Measurements from ENCODE around the gene RBMS3.

The RBMS3 gene

DNA sequence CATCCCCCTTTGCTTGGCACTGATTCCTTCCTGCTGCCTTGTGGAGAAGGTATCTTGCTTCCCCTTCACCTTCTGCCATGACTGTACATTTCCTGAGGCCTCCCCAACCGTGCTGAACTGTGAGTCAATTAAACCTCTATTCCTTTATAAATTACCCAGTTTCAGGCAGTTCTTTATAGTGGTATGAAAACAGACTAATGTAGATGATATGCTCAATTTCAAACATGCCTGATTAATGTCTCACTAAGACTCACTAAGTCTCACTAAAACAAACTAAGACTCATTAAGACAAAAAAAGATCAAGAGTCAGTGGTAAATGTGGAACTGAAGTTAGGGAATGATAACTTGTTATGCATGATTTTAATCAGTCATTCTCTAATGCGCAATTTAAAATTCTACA, 606.6 kb downstream of the RBMS3 start:
- DNase-seq (ENCODE audit: low read depth in 2 of 2), result no peak

DNA sequence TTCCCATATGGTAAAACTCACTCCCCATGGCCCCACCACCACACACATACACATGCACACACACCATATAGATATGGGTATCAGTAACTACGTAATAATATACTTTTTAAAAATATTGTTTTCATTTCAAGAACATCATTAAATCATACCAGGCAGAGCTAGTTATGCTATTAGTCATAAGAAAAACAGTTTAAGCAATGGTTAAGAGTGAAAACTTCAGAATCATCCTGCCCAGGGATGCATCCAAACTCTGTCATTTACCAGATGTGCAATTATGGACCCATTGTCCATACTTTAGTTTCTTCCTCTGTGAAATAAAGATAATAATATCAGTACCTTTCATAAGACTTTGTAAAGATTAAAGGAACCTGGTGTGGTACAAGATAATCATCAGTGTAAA, 608.3 kb downstream of the RBMS3 start:
- DNase-seq (ENCODE audit: low read depth in 2 of 2), result no peak

DNA sequence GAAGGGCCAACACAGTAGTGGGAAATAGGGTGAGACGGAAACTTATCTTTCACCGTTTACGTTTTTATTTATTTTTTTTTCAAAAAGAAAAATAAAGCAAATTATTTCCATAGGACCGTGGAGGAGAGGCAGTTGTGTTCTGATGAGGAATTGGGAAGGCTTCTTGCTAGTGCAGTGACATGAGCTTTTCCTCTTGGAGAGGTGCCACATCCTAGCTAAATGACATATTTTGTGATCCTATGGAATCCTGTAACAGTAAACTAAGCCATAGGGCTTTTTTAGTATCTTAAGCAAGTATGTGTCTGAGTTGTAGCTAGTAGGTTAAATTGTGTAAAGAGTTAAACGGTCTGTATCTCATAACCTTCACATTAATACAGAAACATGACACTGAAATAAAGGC, 609.9 kb downstream of the RBMS3 start:
- DNase-seq (ENCODE audit: low read depth in 2 of 2), result no peak

DNA sequence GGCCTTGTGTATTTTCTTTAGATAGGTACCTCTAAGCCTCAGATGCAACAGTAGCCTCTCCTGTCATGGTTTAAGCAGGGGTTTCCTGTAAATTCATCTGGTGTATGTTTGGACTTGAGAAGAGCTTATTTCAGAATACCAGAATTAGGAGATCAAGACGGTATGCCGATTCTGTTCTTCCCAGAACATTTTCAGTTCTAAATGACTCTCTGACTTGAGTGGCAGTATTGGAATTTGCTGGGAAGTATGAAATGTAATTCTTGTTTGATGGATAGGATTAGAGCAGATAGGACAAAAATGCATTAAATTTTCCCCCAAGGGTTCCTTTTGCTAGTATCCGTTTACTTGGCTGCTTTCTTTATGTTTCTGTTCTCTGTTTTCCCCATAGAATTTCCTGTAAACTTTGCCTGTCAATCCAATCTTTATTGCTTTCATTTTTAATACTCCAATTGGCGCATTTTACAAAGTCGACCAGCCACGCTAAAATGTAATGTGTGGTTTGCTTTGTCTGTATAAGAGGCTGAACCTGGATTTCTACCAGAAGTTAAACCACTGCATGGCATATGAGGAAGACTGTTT, 612.2 kb downstream of the RBMS3 start:
- no peak for DNase-seq (ENCODE audit: low read depth in 2 of 2)

DNA sequence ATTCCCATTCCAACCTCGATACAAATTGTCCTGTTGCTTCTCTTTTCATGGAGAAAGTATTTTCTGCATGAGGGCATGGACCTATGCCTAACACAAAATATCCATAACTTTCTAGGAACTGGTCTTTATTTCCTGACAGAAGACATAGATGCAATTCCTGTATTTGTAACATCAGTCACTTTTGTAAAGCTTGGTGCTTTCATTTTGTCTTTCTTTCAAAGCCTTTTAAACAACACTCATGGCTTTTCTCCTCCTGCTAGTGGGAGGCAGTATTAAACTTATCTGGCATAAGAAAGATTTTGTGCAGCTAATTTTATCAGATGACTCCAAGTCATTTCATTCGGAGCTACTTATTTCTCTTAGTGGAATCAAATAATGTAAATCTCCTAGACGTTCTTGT, 616.0 kb downstream of the RBMS3 start:
- DNase-seq (ENCODE audit: low read depth in 2 of 2), result no peak

DNA sequence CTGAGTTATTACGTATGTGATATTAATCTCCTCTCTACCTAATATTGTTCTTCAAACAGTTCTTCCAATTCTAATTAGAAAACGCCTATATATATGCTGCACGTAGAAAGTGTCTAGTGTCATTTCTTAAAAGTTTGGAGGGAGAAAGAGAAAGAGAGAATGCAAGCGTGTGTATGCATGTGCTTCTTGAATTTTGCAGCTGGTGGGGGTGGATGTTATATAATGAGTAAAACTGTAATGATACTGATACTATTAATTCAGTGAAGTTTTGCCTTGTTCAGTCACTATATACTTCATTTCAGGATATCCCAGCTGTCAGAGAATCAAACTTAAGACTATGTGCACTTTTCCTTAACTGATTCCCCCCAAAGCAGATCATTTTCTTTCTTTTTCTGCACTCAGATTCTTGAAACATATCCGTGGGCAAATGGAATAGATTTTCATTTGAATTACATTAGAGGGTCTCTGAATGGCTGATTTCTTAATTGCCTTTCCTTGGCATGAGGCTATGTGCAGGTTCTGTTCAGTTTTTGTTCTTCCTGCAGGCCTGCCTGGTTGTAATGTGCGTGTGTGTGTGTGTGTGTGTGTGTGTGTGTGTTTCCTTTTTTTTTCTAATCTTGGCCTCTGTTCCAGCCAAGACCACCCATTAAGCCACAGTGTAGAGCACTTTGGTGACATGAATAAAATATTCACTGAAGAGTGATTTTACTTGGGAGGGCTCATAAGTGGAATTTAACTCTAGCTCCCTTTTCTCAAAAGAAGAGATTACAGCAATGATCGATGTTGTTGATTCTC, 617.5 kb downstream of the RBMS3 start:
- DNase-seq (ENCODE audit: low read depth in 2 of 2), result no peak

DNA sequence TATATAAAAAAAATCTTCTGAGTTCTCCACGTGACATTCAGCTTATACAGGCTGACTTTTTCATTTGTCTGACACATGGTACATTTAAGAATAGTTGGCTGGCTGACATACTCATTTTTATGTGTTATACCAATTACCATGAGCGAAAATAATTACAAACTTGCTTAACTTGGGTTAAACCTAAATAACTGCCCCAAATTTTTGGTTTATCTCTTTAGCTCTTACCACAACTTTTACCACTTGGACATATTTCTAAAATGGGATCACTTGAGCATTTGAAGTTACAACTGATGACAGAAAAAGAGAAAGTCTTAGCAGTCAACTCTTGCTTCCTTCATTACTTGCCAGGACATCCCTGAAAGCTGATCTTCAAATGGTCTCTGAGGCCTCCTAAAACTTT, 618.1 kb downstream of the RBMS3 start:
- no peak for DNase-seq (ENCODE audit: low read depth in 2 of 2)

DNA sequence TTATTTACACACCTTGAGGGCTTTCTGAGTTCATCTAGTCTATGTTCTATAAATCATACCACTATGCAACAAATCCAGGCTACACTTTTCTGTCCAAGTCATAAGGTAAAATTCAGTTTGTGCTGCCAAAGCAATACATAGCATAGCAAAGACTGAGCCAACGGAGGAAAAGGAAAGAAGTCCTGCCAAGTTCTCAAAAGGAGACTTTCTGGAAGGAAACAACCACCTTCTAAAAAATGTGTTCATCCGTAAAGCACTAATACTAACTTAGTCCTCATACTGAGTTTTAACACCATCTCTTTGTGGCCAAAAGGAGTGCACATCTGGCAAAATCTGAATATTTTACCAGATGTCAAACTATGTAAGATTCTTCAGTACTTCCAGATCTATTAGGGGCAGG, 620.2 kb downstream of the RBMS3 start:
- DNase-seq (ENCODE audit: low read depth in 2 of 2), result no peak

DNA sequence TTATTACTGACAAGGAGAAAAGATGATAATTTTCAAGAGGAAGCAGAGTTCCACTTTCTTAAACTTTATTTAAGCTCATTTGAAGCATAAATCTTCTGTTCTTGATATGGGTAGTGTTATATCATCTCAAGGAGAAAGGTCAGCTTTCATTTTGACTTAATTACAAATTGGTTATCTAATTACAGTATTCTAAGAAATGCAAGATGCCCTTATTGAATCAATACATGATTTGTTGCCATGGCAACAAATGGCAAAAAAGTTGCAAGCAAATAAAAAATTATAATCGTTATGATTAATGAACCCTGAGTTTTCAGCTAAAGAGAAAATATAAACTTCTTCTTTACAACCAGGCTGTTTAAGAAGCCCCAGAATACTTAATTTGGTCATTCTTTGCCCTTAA, 622.7 kb downstream of the RBMS3 start:
- DNase-seq (ENCODE audit: low read depth in 2 of 2), result no peak

DNA sequence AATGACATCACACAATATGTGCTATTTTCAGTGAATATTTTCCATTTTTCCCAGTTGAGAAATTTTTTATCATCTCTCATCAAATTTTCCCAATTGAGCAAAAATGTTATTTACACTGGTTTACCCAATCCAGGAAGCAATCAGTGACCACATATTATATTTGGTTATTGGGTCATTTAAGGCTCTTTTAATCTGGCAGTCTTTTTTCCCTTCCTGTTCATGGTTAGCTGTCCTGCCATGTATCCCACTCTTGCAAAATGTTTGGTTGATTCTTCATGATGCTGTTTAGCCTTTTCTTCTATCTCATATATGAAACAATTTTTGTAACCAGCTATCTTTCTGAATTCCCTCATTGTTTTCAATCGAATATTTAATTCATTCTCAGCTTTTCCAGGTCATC, 626.0 kb downstream of the RBMS3 start:
- no peak for DNase-seq (ENCODE audit: low read depth in 2 of 2)

DNA sequence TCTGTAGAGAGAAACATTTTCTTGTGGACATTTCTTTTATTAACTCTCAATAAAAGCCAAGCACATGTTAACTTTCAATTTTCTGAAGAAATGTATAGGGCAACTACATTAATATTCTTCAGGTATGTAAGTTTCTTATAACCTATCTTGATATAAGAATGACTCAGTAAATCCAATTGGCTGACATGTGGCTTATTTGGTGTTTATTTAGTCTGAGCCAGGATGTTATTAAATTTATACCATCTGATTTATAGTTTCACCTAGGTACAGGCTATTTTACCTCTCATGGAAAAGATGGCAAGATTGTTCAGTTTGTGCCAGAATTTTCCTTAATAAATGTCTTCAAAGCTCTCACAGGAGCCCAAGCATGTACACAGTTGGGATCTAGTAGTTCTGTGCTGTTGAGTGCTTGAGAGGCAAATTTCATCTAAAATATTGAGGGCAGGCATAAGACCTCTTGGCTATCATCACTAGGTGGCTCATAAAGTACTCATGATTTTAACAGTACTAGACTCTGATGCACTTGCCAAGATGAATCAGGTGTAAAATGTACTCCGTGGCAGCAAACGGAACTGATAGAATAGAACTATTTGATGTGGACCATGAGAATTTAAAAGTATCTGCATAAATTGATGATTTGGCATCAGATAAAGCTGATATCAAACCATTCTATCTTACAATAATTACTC, 631.9 kb downstream of the RBMS3 start:
- DNase-seq (ENCODE audit: low read depth in 2 of 2), result no peak

DNA sequence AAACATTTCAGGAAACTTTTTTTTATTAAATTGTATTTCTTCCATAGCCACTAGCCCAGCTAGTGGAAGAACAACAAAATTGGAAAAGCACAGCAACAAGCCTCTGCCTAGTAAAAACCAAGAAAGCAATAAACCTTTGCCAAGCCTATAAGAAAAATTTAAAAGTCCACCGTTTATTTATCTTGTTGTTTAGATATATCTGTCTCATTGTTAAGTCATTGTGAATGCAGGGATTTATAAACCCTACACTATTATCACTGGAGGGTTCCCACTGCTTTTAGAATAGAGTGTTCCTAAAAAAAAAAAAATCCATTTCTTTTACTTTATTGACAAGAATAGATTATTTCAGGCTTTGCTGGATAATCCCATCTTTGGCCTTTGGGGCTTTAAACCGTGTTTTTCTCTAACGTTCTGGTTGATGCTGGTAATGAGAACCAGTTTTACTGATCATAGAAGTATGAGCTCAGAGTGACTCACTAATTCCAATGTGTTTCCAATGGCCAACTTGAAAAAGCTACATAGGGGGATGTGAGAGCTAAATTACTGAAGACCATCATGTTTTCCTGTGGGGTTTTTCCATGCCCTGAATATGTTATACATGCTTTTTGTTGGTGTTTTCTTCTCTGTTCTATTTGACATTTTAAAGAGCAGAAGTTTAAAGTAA, 634.1 kb downstream of the RBMS3 start:
- DNase-seq (ENCODE audit: low read depth in 2 of 2), result no peak

DNA sequence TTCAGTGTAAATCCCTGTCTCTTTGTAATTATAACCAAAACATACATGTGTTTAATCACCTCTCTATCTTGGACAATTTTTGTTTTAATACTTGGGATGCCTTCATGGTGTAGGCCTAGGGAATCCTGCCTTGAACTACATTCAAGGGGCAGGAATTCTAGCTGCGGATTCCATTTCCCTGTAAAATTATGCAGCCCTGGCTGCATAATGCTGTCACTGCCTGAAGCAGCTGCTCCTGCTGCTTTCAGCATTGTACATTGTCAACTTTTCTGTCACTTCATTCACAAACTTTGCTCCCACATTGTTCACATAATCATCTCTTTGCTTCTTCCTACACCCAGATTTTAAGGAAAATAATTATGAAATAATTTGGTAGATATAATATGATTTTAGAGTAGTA, 638.7 kb downstream of the RBMS3 start:
- DNase-seq (ENCODE audit: low read depth in 2 of 2), result no peak

DNA sequence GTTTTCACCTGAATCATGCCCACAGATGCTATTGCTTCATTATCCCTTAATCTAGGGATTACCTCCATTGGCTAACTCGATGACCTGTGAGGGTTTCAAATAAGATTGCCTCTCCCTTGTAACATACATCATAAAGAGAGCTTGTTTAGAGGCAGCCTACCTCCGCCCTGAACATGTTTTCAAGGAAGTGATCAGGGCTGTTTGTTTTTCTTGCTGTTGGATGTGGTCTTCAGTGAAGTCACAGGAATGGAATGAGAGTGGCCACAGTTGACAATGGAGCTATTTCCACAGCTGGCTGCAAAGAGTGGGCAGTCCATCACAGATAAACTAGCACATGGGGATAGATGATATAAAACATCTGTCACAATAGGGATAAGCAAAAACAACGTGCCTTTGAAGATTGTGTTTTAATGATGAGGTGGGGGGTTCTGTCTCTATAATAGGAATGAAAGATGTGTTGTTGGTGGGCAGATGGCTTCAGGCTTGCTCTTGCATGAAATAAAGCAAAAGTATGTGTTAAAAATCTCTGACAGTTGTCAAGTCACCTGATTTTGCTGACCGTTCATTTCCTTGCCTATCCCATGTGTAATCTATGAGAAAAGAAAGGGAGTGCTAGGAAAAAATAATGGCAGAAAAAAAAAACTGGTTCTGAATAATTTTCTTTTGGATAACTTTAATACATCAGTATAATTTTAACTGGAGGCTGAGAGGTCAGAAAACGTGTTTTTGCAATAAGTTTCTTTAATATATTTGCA, 642.3 kb downstream of the RBMS3 start:
- no peak for DNase-seq (ENCODE audit: low read depth in 2 of 2)

DNA sequence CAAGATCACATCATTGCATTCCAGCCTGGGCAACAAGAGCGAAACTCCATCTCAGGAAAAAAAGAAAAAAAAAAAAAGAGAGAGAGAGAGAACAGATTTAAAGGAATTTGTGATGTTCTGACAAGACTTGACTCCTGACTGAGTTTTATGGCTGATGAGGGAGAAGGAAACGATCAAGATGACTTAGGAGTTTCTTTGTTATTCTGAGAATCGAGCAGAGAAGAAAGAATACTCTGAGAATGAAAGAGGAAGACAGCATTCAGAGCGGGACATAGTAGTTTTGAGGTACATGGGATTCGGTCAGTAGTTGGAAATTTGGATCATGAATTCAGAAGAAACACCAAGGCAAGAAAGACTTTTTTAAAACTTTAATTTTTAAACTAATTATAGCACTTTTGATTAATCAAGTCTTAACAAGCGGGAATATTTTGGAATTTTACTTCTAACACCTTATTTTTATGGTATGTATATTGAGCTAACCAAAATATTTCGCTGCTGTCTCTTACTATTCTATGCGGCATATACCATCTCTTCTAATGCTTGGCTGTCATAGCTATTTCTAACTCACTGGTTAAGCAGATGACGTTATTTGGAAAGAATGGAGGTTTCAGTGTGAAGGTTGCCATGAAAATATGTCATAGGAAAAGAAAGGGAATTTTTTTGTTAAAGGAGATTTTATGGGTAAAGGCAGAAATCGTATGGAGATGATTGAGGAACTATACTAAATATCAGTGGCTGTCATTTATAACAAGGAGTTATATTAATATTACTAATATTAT, 644.1 kb downstream of the RBMS3 start:
- no peak for DNase-seq (ENCODE audit: low read depth in 2 of 2)

DNA sequence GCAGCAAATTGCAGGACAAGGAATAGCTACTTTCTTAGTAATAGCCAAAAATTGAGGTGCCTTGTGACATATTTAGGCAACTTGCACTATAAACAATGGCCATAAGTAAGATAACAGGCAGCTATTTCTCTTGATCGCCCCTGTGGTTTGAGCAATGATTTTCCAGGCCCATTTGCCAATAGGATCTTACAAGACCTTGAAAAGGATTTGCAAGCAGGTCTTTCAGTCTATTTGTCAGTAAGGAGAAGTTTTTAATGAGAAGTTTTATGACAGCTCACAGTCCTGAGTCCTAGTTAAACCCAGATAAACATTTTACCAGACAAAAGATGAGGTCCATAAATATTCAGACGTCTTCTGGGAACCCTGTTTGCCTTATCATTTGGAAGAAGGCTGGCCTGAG, 645.5 kb downstream of the RBMS3 start:
- no peak for DNase-seq (ENCODE audit: low read depth in 2 of 2)

DNA sequence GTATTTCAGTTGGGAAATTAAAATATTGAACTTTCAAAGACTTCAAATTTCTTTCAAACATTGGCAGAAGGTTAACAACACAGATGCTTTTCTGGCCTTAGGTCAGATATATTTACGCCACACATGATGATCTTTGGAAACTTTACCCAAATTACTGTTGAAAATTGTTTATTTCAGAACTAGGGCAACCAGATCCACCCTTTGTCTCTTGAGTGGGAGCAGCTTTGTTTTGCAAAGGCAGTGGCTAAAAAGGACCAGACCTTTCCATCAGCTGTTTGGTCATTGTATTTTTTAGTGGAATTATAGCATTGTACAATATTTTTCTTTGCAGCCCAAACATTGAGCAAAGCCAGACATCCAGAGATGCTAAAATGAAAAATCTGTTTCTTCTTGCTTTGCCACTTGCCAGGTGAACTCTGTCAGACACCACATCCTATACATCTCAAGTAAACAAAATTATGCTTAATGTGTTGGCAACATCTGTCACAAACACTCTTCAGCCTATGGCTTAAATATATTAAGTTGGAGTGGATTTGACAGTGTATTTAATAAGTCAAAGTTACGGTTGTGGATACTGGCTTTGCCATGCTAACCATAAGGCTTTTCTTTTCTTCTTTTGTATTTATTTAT, 651.9 kb downstream of the RBMS3 start:
- no peak for DNase-seq (ENCODE audit: low read depth in 2 of 2)

DNA sequence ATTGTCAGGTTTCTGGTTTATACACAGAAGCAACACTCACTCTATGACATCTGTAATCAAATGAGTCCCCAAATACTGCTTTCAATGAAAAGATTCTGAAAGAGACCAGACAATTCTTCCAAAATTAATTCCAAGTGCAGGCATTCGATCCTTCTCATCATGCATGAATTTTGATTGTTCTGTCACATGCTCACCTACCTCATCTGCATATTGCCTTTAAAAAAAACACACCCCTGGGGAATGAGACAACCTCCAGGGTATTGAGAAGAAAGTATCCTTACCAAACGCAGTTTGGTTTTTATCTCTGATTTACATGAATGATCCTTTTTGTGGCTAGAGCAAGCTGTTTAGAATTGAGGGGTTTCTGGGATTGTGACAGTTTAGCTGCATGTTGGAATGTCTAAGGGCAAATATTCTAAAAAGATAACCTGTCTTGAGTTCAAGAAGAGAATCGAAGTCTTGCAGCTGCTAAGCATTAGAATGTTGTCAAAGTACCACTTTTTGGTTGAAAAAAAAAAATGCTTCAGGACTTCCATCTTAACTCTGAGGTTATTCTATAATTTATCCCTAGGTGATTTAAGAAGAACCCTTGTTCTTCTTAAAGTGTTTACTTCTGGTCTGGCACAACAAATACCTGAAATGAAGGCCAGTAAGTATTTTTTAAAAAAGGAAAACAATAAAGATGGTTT, 653.1 kb downstream of the RBMS3 start:
- DNase-seq (ENCODE audit: low read depth in 2 of 2), result no peak

DNA sequence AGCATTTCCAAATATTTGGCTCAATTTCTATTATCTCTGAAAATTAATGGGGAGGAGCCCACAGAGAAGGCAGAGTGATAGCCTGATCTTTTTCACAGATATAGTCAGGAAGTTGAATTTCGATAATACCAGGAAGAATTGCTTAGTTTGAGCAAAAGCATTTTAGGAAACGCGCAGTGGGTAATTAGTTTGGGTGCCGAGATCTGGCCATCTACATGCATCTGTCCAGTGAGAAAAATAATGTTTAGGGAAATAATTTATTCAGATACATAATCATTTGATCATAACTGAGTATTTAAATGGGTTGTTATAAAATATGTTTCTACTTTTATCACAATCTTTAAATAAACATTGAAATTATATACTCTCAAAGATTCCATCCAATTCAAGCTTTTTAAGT, 653.9 kb downstream of the RBMS3 start:
- DNase-seq (ENCODE audit: low read depth in 2 of 2), result no peak

DNA sequence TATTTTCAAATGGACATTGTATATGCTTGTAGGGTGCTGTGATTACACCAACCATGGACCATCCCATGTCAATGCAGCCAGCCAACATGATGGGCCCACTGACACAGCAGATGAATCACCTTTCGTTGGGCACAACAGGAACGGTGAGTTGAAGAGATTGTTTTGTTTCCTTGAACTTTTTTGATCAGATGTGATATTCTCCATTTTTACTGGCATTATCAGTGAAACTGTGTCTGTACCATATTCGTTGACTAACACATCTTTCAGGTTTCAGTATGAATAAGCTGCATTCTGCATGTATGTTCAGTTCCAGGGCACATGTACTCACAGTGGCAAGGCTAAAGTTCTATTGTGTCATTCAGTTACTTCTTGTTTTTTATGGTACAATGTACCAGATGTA, 655.2 kb downstream of the RBMS3 start:
- no peak for DNase-seq (ENCODE audit: low read depth in 2 of 2)
